Hepatocyte (in vitro differentiated cells): ENCODE data around the gene EMC8. TPM values are rescaled to one million over a fixed set of nuclear protein-coding genes. Genes with fewer than 3 reads are reported as not detected.

Experiments
- DNase-seq: peaks from one replicate; pipeline ENCODE4 v3.0.0-alpha.2; 2016; ENCODE audit warnings: low spot score
- H2AFZ ChIP-seq: fragments of 200-600 bp; sonication (generic); 2 replicates; pipeline ENCODE4 v1.6.0; 2016; ENCODE audit warnings: antibody characterized with exemption, mild to moderate bottlenecking
- H3K27ac ChIP-seq: fragments of 200-600 bp; sonication (generic); 2 replicates; pipeline ENCODE4 v1.5.1; 2016; ENCODE audit warnings: mild to moderate bottlenecking
- H3K27me3 ChIP-seq: fragments of 200-600 bp; sonication (generic); 2 replicates; pipeline ENCODE4 v1.6.1; 2016
- H3K36me3 ChIP-seq: fragments of 200-600 bp; sonication (generic); replicated peaks from 2 replicates; pipeline ENCODE4 v1.5.1; 2016; ENCODE audit warnings: low read depth; ENCODE audit not compliant: insufficient read depth
- H3K4me1 ChIP-seq: fragments of 200-600 bp; sonication (generic); 2 replicates; pipeline ENCODE4 v1.5.1; 2016; ENCODE audit warnings: mild to moderate bottlenecking, moderate library complexity; ENCODE audit not compliant: insufficient read depth
- H3K4me2 ChIP-seq: fragments of 200-600 bp; sonication (generic); 2 replicates; pipeline ENCODE4 v1.6.0; 2016
- H3K4me3 ChIP-seq: fragments of 200-600 bp; sonication (generic); 2 replicates; pipeline ENCODE4 v1.5.1; 2016; ENCODE audit warnings: mild to moderate bottlenecking
- H3K79me2 ChIP-seq: fragments of 200-600 bp; sonication (generic); 2 replicates; pipeline ENCODE4 v1.6.0; 2017; ENCODE audit warnings: mild to moderate bottlenecking
- H3K9me2 ChIP-seq: fragments of 200-600 bp; sonication (generic); replicated peaks from 2 replicates; pipeline ENCODE4 v1.6.0; 2017; ENCODE audit warnings: mild to moderate bottlenecking; ENCODE audit not compliant: insufficient read depth
- H3K9me3 ChIP-seq: fragments of 200-600 bp; sonication (generic); 2 replicates; pipeline ENCODE4 v1.5.1; 2016; ENCODE audit warnings: low read depth, mild to moderate bottlenecking
- H4K20me1 ChIP-seq: fragments of 200-600 bp; sonication (generic); 2 replicates; pipeline ENCODE4 v1.6.0; 2016; ENCODE audit warnings: mild to moderate bottlenecking; ENCODE audit not compliant: insufficient read depth, poor library complexity, severe bottlenecking
- EZH2 ChIP-seq: fragments of 200-600 bp; sonication (generic); IDR thresholded peaks from 2 replicates; pipeline ENCODE4 v1.6.1; 2016; ENCODE audit warnings: antibody characterized with exemption, mild to moderate bottlenecking, borderline replicate concordance
- EZH2phosphoT487 ChIP-seq: fragments of 200-600 bp; sonication (generic); IDR thresholded peaks from one replicate; pipeline ENCODE4 v1.6.1; 2018; ENCODE audit warnings: antibody characterized with exemption, mild to moderate bottlenecking, low read depth, moderate library complexity; ENCODE audit not compliant: unreplicated experiment, severe bottlenecking
- WGBS: methylation state at CpG from one replicate; pipeline ENCODE4 v1.1.6; 2016; ENCODE audit warnings: low lambda C conversion rate; ENCODE audit errors: missing lambda C conversion rate; 5-methylcytosine and 5-hydroxymethylcytosine counted together
- polyA plus RNA-seq: library from polyadenylated mRNA; unstranded; fragments of >200 nt; fragmentation: Nextera tagmentation; extraction: Ambion mirVana; gene quantifications from 2 replicates; pipeline ENCODE4 v1.2.1, GENCODE V29; 2016
- total RNA-seq: library from RNA; depleted of rRNA; stranded (reverse); fragments of >200 nt; gene quantifications from 2 replicates; pipeline ENCODE4 v1.2.3, GENCODE V29; 2014
- TF ChIP-seq, protein P1 (sequence below): fragments of 200-600 bp; sonication (generic); IDR thresholded peaks from 2 replicates; pipeline ENCODE4 v1.5.1; 2016; ENCODE audit warnings: antibody characterized with exemption, mild to moderate bottlenecking; ENCODE audit not compliant: poor library complexity

Gene EMC8
- total and polyA plus RNA-seq, 2 experiments from 2014 or later: 35.0 to 50.6 TPM

- no peaks in the 10 kb centered on the region for H3K9me2 ChIP-seq
- no peak overlapping the region for H2AFZ ChIP-seq
- TF ChIP-seq EZH2 (no peak), EZH2phosphoT487 (no peak)
- TF ChIP-seq, protein P1, sequence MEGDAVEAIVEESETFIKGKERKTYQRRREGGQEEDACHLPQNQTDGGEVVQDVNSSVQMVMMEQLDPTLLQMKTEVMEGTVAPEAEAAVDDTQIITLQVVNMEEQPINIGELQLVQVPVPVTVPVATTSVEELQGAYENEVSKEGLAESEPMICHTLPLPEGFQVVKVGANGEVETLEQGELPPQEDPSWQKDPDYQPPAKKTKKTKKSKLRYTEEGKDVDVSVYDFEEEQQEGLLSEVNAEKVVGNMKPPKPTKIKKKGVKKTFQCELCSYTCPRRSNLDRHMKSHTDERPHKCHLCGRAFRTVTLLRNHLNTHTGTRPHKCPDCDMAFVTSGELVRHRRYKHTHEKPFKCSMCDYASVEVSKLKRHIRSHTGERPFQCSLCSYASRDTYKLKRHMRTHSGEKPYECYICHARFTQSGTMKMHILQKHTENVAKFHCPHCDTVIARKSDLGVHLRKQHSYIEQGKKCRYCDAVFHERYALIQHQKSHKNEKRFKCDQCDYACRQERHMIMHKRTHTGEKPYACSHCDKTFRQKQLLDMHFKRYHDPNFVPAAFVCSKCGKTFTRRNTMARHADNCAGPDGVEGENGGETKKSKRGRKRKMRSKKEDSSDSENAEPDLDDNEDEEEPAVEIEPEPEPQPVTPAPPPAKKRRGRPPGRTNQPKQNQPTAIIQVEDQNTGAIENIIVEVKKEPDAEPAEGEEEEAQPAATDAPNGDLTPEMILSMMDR: no peak
- DNase-seq: no peak
- no peak overlapping the region for H3K27ac ChIP-seq
- no peaks in the 10 kb centered on the region for H3K27me3 ChIP-seq
- no peak overlapping the region for H3K4me2 ChIP-seq
- no peaks in the 10 kb centered on the region for H3K79me2 ChIP-seq
- H4K20me1 ChIP-seq: no peaks in the 10 kb centered on the region
- H3K4me3 ChIP-seq: no peak overlapping the region
- no peaks in the 10 kb centered on the region for H3K9me3 ChIP-seq
- H3K4me1 ChIP-seq: peaks cover 7% of the 10 kb centered on the region
- H3K36me3 ChIP-seq: no peaks in the 10 kb centered on the region
Measured at GRCh38 chr16:85844169-85844481, 44.8 kb upstream of the EMC8 start.

DNA sequence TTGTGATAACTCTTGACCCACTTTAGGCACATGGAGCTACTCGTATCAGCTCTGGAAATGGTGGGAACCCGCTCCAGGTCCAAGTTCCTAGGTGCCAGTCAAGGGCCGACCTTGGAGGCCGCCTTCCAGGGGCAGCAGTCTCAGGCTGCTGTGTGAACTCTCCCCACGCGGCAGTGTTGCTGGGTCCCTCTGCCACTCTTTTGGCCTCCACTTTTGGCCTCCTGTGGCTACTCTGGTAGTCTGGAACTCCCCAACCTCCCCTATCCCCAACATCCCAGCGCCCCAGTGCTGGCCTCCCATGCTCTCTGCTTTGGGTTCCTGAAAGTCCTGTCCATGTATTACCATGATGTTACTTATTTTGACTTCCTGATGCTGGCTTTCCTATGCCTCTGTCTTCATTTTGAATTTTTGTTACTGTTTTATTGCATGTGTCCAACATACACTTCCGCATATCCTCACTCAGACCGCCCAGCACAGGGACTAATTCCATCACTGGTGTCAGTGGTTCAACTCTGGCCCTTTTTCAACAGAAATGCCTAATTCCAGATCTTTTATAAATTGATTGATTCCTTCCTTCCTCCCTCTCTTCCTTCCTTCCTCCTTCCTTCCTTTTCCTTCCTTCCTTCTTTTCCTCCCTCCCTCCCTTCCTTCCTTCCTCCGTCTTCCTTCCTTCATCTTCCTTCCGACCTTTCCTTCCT is 44.3 kb upstream of the EMC8 start:
- Histone ChIP-seq H3K9me2 (no peaks in the 10 kb centered on the region), H3K79me2 (no peaks in the 10 kb centered on the region), H3K4me1 (peaks cover 7% of the 10 kb centered on the region), H3K27me3 (no peaks in the 10 kb centered on the region), H3K9me3 (no peaks in the 10 kb centered on the region), H3K36me3 (no peaks in the 10 kb centered on the region), H2AFZ (no peak overlapping the region), H3K27ac (no peak overlapping the region), H3K4me2 (no peak overlapping the region), H4K20me1 (no peaks in the 10 kb centered on the region), H3K4me3 (no peak overlapping the region)
- 98% methylated on average over 9 of the region's 11 CpGs for WGBS
- TF ChIP-seq, protein P1: no peak
- no peak for TF ChIP-seq EZH2phosphoT487
- no peak for TF ChIP-seq EZH2
- DNase-seq: no peak

GRCh38 chr16:85842848-85843247 is 43.5 kb upstream of the EMC8 start:
- TF ChIP-seq, protein P1: no peak
- TF ChIP-seq EZH2phosphoT487 (no peak), EZH2 (no peak)
- no peaks in the 10 kb centered on the region for H3K9me2 ChIP-seq
- DNase-seq: no peak

More at GRCh38 chr16:85842848-85843247, 43.5 kb upstream of the EMC8 start:
- no peaks in the 10 kb centered on the region for H3K36me3 ChIP-seq
- WGBS: 91% methylated on average over 9 of the region's 9 CpGs
- H3K4me2 ChIP-seq: no peak overlapping the region
- no peak overlapping the region for H3K4me3 ChIP-seq
- H3K27me3 ChIP-seq: no peaks in the 10 kb centered on the region
- no peaks in the 10 kb centered on the region for H3K9me3 ChIP-seq
- no peak overlapping the region for H3K27ac ChIP-seq
- H3K4me1 ChIP-seq: peaks cover 2% of the 10 kb centered on the region
- H2AFZ ChIP-seq: no peak overlapping the region
- no peaks in the 10 kb centered on the region for H3K79me2 ChIP-seq
- H4K20me1 ChIP-seq: no peaks in the 10 kb centered on the region
